Fibroblast of gingiva (primary cell): ENCODE measurements around the gene ZKSCAN1.

ENCODE experiments used
- DNase-seq: peaks from one replicate; pipeline ENCODE4 v3.0.0-alpha.2; 2011; ENCODE audit warnings: low read depth

The ZKSCAN1 gene

GRCh38 chr7:100038326-100038725 is 22.9 kb downstream of the ZKSCAN1 start:
- no peak for DNase-seq

- DNase-seq: no peak
Measured at GRCh38 chr7:100040575-100040974, 25.2 kb downstream of the ZKSCAN1 start.

- DNase-seq: no peak
Measured at GRCh38 chr7:100044718-100045117, 29.3 kb downstream of the ZKSCAN1 start.

- DNase-seq: no peak
Measured at GRCh38 chr7:100048680-100049079, 33.3 kb downstream of the ZKSCAN1 start.

GRCh38 chr7:100049441-100050291 is 34.3 kb downstream of the ZKSCAN1 start, which contains the start of gene ZSCAN21:
Gene ZSCAN21 (plus strand): TSS chr7:100049774. CDS start chr7:100057007, 7,233 bp downstream.
- peak; percentile 81 for DNase-seq

DNA sequence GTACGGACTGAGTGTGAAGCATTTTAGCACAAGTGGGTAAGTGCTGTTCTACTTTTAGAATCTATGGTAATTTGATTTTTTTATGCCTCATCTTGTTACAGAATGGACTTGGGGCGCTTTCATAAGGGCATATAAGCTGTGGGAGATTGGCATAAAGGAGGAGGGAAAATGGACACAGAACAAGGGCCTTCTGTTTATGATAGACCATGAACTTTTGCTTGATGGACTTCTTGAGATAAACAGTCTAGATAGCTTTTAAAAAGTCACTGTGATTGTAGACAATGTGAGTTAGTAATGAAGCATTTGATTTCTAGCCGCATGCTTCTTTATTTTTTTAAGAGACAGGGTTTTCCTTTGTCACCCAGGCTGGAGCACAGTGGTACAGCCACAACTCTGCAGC is 36.2 kb downstream of the ZKSCAN1 start:
- no peak for DNase-seq

GRCh38 chr7:100053215-100053614 is 37.8 kb downstream of the ZKSCAN1 start:
- peak; percentile 57 for DNase-seq

DNA sequence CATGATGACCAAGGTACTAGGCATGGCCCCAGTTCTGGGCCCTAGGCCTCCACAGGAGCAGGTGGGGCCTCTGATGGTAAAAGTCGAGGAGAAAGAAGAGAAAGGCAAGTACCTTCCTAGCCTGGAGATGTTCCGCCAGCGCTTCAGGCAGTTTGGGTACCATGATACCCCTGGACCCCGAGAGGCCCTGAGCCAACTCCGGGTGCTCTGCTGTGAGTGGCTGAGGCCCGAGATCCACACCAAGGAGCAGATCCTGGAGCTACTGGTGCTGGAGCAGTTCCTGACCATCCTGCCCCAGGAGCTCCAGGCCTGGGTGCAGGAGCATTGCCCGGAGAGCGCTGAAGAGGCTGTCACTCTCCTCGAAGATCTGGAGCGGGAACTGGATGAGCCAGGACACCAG is 41.6 kb downstream of the ZKSCAN1 start:
- DNase-seq: no peak

DNA sequence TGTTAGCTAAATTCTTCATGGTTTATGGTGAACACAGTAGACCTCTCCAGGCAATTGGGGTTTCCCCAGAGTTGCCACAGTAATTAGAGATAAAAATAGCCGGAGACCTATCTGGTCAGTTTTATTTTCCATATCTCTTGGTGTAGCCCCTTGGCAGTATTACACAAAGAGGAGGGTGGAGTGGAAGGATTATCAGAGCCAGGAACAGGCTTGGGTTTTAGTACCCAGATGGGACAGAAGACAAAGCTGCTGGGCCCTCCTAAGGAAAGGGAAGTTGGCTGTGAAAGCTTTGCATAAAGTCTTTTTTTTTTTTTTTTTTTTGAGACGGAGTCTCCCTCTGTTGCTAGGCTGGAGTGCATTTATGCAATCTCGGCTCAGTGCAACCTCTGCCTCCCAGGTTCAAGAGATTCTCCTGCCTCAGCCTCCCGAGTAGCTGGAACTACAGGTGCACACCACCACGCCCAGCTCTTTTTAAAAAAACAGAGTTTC is 43.9 kb downstream of the ZKSCAN1 start:
- no peak for DNase-seq

DNA sequence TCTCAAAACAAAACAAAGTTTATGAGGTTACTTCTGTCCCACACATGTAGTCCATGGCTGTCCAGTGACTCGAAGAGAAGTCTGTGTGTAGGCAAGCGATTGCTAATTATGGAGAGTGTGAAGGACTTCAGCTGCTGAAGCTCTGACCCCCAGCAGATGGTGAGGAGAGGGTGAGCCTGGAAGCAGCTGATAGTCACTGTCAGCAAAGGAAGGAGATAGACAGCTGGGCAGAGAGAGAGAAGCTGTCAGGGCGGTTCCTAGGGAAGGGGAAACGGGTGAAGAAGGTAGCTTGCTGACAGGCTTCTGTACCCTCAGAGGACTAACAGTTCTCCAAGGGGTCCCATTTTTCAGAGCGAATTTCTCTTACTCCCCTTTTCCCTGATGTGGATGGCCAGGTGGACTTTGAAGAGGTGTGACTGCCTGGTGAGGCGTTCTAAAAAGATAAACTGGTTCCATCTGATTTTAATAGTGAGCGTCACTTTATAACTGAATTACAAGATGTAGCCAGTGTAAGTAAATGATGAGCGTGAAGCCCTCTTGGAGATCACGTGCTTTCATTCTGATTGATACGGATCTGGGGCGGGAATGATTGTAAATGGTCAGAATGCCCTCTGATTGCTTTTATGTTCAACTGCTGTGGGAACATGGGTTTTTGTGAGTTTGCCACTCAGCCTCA is 46.3 kb downstream of the ZKSCAN1 start:
- DNase-seq: no peak

DNA sequence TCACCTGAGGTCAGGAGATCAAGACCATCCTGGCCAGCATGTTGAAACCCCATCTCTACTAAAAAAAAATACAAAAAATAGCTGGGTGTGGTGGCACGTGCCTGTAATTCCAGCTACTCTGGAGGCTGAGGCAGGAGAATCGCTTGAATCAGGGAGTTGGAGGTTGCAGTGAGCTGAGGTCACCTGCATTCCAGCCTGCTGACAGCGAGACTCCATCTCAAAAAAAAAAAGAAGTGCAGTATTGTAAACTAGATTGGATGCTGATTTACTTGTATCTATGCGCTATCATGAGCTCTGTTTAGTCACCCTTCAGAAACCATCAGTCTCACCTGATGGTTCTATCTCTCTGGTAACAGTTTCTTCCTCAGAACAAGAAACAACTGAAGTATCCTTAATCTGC is 48.0 kb downstream of the ZKSCAN1 start:
- DNase-seq: no peak

DNA sequence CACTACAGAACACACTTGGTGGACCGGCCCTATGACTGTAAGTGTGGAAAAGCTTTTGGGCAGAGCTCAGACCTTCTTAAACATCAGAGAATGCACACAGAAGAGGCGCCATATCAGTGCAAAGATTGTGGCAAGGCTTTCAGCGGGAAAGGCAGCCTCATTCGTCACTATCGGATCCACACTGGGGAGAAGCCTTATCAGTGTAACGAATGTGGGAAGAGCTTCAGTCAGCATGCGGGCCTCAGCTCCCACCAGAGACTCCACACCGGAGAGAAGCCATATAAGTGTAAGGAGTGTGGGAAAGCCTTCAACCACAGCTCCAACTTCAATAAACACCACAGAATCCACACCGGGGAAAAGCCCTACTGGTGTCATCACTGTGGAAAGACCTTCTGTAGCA is 48.8 kb downstream of the ZKSCAN1 start:
- no peak for DNase-seq

DNA sequence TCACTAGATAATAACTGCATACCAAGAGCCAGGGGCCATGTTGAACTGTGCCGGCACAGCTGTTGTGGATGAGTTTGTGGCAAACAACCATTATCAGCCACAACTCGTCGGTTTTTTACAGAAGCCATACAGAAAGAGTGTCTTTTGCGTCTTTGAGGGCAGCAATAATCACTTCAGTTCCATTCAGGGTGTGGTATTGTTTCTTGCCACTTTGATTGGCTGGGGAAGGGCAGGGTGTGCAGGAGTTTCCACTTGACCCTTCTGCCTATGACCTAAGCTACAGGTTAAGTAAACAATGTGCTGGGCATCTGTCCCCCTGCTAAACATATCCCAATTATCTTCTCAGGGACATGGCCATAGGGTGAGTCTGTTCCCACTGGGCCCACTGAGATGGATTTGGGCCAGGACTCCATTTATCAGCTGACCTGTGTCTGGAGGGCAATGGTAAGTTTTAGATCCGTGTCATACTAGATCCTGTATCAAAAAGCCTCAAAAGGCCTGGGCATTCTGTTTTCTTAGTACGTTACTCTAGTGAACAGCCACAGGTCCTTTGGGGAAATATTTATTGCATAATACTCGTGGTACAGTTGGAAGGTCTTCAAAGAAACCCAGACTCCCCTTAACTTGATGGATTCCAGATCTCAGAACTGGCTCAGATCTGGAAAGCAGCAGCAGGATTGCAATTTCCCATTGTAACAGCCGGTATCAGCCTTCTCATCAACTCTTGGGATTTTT is 50.2 kb downstream of the ZKSCAN1 start:
- peak; percentile 90 for DNase-seq

- no peak for DNase-seq
Measured at GRCh38 chr7:100066953-100067352, 51.6 kb downstream of the ZKSCAN1 start.

DNA sequence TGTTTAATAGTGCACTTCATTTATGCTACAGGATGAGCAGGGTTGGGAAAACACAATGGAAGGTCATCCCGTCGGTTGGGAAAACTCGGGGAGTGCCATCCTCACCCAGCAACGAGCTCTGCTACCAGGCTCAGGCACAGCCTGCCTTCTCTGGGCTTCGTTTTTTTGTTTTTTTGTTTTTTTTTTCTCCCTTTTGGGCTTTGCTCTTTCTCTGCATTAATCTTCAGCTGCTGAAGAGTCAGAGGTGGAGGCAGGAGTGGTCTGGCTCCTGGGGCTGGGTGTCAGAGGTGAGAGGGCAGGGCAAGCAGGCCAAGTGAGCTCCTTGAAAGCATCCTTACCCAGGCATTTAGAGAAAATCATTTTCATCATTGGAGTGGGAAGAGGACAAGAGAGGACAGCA is 54.6 kb downstream of the ZKSCAN1 start:
- DNase-seq: no peak

GRCh38 chr7:100071018-100071723 is 55.8 kb downstream of the ZKSCAN1 start:
- DNase-seq: no peak

- no peak for DNase-seq
Measured at GRCh38 chr7:100072462-100072861, 57.1 kb downstream of the ZKSCAN1 start.

DNA sequence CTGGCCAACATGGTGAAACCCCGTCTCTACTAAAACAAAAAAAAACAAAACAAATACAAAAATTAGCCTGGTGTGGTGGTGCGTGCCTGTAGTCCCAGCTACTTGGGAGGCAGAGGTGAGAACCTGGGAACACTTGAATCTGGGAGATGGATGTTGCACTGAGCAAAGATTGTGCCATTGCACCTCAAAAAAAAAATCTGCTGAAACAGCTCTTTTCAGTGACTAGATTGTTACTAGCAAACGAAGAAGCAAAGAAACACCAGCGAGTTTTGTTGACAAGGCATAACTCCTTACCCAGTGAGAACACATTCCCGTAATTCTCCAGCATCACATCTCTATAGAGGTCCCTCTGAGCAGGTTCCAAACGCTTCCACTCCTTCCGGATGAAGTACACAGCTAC is 59.4 kb downstream of the ZKSCAN1 start:
- DNase-seq: no peak

DNA sequence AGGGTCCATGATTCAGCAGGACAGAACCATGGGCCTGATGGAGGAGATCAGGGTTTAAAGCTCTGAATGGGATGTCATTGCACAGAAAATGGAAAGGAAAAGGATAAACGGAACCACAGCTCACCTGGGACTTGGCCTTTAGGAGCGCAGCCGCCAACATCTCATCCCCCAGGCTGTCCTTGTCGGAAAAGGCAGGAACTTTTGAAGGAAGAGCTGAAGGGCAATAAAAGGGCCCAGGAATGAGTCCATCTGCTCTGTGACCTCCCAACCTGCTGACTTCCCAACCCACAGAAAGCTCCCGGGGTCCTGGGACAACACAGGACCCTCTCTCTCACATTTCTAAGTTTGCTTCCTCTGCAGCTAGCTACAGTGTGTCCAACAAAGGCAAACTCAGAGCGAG is 60.0 kb downstream of the ZKSCAN1 start:
- no peak for DNase-seq

DNA sequence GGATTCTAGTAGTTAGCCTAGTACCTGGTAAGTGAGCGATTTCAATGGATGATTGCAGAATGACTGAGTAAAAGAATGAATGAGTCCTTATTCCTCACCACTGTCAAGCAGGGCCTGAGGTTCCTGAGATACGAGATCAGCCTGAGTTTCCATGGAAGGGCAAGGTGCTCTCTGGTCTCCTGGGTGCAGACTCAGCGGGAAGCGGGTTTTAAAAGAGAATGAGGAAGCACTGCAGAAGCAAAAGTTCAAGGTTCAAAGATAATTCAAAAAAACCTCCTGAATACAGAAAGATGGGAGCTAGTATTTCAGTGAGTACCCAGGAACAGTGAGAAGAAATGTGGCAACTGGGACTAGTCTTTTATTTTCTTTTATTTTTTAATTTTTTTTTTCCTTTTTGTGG is 61.8 kb downstream of the ZKSCAN1 start:
- DNase-seq: no peak

DNA sequence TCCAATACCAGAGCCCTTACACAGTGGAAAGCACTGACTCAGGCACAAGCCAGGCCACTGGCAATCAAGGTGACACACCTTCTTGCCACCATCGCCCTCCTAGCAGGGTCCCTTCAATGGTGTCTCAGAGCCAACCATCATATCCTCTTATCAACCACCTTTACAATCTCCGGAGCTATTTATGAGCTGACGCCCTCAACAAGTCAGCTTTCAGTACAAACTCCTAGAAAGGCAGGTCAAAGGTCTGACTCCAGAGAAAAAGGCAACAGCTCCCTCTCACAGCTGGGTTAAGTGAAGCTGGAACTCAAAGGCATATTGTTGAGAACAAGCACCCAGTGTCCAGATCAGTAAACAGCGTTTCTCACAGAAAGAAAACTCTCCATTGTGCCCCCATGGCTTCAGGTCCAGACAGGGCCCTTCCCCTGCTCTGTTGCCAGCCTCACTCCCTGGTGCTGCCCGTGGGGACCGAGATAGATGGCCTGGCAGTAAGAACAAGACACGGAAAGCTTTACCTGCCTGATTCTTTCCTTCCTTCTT is 63.7 kb downstream of the ZKSCAN1 start:
- DNase-seq: no peak
